Measurements from ENCODE around the gene KIF23.

GRCh38 chr15:69446953-69447352, 32.8 kb downstream of the KIF23 start:
- no peak for TF ChIP-seq POLR2A (IDR thresholded peaks at IDR 0.05)
- no peak for TF ChIP-seq EP300 (IDR thresholded peaks at IDR 0.05)
- TF ChIP-seq, protein P1, sequence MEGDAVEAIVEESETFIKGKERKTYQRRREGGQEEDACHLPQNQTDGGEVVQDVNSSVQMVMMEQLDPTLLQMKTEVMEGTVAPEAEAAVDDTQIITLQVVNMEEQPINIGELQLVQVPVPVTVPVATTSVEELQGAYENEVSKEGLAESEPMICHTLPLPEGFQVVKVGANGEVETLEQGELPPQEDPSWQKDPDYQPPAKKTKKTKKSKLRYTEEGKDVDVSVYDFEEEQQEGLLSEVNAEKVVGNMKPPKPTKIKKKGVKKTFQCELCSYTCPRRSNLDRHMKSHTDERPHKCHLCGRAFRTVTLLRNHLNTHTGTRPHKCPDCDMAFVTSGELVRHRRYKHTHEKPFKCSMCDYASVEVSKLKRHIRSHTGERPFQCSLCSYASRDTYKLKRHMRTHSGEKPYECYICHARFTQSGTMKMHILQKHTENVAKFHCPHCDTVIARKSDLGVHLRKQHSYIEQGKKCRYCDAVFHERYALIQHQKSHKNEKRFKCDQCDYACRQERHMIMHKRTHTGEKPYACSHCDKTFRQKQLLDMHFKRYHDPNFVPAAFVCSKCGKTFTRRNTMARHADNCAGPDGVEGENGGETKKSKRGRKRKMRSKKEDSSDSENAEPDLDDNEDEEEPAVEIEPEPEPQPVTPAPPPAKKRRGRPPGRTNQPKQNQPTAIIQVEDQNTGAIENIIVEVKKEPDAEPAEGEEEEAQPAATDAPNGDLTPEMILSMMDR (IDR thresholded peaks at IDR 0.05) = no peak
